GM06990 (cell line): ENCODE data around the gene KLHL17.

Experiments
- DNase-seq: peaks from one replicate; pipeline ENCODE4 v3.0.0-alpha.2; 2011; ENCODE audit not compliant: insufficient read length; ENCODE audit errors: extremely low read depth
- H3K27me3 ChIP-seq: replicated peaks from 2 replicates; pipeline ENCODE4 v1.6.0; 2011; ENCODE audit warnings: low read length; ENCODE audit not compliant: control insufficient read depth, insufficient read depth
- H3K36me3 ChIP-seq: 2 replicates; pipeline ENCODE4 v1.5.1; 2011; ENCODE audit warnings: low read length; ENCODE audit not compliant: control insufficient read depth, insufficient read depth
- H3K4me3 ChIP-seq: replicated peaks from 2 replicates; pipeline ENCODE4 v1.5.1; 2011; ENCODE audit warnings: low read depth, mild to moderate bottlenecking, control low read depth, low read length
- TF ChIP-seq, protein P1 (sequence below): IDR thresholded peaks from 2 replicates; pipeline ENCODE4 v1.5.1; 2011; ENCODE audit warnings: low read length, control low read depth, mild to moderate bottlenecking, inconsistent platforms; ENCODE audit not compliant: insufficient read depth, poor library complexity, severe bottlenecking

The KLHL17 gene

DNA sequence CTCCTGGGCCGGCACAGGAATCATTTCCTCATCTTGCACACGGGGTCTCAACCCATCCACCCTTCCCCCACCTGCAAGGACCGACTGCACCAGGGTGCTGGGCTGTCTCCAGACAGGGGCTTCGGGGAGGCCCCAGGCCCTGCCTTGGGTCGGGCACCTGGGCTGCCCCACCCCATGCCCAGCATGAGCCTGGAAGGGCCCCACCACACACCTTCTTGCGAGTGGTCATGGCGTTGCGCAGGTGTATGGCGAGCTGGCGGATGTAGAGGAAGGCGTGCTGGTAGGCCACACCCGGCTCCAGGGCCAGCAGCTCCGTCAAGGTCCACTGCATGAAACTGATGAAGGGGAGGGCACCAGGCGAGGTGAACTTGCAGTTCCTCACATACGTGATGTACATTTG lies 8.2 kb upstream of the KLHL17 start:
- TF ChIP-seq, protein P1, sequence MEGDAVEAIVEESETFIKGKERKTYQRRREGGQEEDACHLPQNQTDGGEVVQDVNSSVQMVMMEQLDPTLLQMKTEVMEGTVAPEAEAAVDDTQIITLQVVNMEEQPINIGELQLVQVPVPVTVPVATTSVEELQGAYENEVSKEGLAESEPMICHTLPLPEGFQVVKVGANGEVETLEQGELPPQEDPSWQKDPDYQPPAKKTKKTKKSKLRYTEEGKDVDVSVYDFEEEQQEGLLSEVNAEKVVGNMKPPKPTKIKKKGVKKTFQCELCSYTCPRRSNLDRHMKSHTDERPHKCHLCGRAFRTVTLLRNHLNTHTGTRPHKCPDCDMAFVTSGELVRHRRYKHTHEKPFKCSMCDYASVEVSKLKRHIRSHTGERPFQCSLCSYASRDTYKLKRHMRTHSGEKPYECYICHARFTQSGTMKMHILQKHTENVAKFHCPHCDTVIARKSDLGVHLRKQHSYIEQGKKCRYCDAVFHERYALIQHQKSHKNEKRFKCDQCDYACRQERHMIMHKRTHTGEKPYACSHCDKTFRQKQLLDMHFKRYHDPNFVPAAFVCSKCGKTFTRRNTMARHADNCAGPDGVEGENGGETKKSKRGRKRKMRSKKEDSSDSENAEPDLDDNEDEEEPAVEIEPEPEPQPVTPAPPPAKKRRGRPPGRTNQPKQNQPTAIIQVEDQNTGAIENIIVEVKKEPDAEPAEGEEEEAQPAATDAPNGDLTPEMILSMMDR, result no peak
- no peak for DNase-seq
- peaks cover 62% of the 10 kb centered on the region for H3K36me3 ChIP-seq

DNA sequence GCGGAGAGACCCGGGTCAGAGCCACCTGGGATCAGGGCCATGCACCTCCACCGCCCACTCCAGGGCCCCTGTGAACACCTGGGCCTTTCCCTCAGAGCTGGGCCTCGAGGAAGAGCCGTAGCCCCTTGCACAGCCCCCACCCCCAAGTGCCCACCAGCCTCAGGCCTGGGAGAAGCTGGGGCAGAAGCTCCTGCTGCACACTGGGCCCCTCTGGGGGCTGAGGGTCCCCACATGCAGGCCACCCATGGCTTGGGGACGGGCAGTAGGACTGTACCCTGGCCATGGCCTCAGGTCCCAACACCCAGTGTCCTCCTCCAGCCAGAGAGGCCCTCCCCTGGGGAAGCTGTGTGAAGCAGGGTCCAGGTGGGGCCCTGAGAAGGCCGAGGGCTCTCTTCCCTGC lies 7.8 kb upstream of the KLHL17 start:
- H3K36me3 ChIP-seq, result peaks cover 59% of the 10 kb centered on the region
- no peak for DNase-seq
- no peaks in the 10 kb centered on the region for H3K27me3 ChIP-seq
- no peak overlapping the region for H3K4me3 ChIP-seq
- TF ChIP-seq, protein P1, result no peak

More for the DNA sequence above, 8.2 kb upstream of the KLHL17 start:
- Histone ChIP-seq H3K4me3 (no peak overlapping the region), H3K27me3 (no peaks in the 10 kb centered on the region)

DNA sequence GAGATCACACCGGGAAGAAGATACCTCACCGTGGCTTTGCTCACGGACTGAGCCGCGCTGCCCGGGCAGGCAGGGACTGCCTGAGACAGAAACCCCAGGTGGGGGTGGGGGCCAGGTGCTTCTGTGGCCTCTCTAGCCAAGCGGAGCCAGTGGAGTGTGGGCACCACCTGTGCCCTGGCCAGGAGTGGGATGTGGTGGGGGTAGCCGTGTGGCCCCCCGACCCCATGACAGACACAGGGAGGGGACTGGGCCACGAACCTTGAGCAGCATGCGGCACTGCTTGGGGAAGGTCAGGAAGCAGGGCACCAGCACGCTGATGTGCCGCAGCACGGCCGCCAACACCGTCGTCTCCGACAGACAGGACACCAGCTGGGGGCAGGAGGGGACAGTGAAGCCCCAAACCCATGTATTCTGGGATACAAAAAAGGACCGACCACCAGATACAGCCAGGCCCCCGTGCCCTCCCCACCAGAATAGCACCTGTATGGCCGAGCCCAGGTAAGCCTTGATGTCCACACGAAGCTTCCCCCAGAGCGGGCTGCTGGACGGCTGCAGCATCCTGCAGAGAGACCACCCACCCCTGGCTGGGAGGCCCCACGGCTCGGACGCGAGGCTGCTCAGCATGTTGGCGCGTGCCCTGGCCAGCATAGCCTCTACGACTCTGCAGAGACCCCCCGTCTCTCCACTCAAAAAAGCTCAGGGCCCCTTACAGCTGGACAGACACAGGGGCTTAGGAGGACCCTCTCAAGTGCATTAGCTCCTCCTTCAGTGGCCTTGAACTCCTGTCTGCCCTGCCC lies 6.7 kb upstream of the KLHL17 start:
- DNase-seq, result no peak
- H3K27me3 ChIP-seq, result no peaks in the 10 kb centered on the region
- TF ChIP-seq, protein P1, result no peak
- H3K36me3 ChIP-seq, result peaks cover 49% of the 10 kb centered on the region
- H3K4me3 ChIP-seq, result no peak overlapping the region

DNA sequence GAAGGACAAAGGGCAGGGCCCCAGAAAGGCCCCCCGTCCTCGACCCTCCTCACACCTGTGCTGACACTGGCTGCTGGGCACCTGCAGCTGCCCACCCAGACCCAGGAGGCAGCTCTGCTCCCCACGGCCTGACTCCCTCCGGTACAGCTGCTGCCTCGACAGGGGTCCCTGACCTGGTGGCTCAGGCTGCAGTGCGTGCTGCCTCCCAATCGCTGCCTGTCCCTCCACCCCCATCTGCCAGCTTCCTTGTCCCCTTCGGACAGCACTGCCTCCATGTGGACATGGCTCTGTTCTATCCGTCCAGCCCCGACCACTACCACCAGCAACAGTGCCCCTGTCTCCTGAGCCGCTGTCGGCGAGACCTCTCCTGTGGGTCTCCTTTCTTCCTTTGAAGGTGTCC lies 5.5 kb upstream of the KLHL17 start:
- peaks cover 42% of the 10 kb centered on the region for H3K36me3 ChIP-seq

DNA sequence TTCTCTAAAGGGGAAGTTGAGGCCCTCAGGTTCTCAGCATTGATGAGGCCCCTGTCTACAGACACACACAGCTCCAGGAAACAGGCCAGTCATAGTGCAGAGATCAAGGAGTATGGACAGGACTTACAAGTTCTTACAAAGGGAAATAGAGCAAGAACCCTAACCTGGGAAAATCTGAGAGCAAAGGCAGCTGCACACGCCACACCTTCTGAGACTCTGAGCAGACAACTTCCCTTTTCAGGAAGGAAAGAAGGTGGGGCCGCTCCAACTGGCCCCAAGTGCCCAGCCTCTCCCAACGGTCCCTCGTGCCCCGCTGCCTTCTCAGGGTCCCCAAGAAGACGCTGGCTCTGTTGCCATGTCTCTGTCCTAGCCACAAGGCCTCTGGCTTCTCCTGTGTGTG lies 4.9 kb upstream of the KLHL17 start:
- no peak for DNase-seq
- Histone ChIP-seq H3K4me3 (no peak overlapping the region), H3K27me3 (no peaks in the 10 kb centered on the region), H3K36me3 (peaks cover 37% of the 10 kb centered on the region)
- TF ChIP-seq, protein P1, result no peak

More for the DNA sequence above, 5.5 kb upstream of the KLHL17 start:
- TF ChIP-seq, protein P1, result no peak
- H3K4me3 ChIP-seq, result no peak overlapping the region
- no peaks in the 10 kb centered on the region for H3K27me3 ChIP-seq
- no peak for DNase-seq
